WTC11 (cell line): ENCODE data around the gene SIPA1L3.

ENCODE experiments used
- CTCF ChIP-seq: fragments of 200-600 bp; IDR thresholded peaks from 2 replicates; pipeline ENCODE4 v1.8.0; 2022; ENCODE audit warnings: antibody characterized with exemption
- FOXJ3 ChIP-seq: sonication (generic); formaldehyde crosslinking; IDR thresholded peaks from 2 replicates; pipeline ENCODE4 v1.9.0; 2021; ENCODE audit warnings: missing genetic modification reagents, mild to moderate bottlenecking, borderline replicate concordance
- FOXP4 ChIP-seq: sonication (generic); formaldehyde crosslinking; IDR thresholded peaks from 2 replicates; pipeline ENCODE4 v1.8.0; 2022; ENCODE audit warnings: mild to moderate bottlenecking, missing genetic modification reagents
- NFYB ChIP-seq: sonication (generic); formaldehyde crosslinking; conservative IDR thresholded peaks from 2 replicates; pipeline ENCODE4 v1.8.0; 2022; ENCODE audit warnings: low read depth, missing genetic modification reagents
- SMAD3 ChIP-seq: sonication (generic); formaldehyde crosslinking; IDR thresholded peaks from 2 replicates; pipeline ENCODE4 v1.8.0; 2022; ENCODE audit warnings: missing genetic modification reagents, mild to moderate bottlenecking, borderline replicate concordance
- SMAD4 ChIP-seq: sonication (generic); formaldehyde crosslinking; IDR thresholded peaks from 2 replicates; pipeline ENCODE4 v1.8.0; 2022; ENCODE audit warnings: mild to moderate bottlenecking, missing genetic modification reagents
- SP1 ChIP-seq: sonication (generic); formaldehyde crosslinking; conservative IDR thresholded peaks from 2 replicates; pipeline ENCODE4 v1.8.1; 2022; ENCODE audit warnings: missing genetic modification reagents
- TEAD4 ChIP-seq: sonication (generic); formaldehyde crosslinking; IDR thresholded peaks from 2 replicates; pipeline ENCODE4 v1.8.0; 2022; ENCODE audit warnings: mild to moderate bottlenecking, missing genetic modification reagents
- TF ChIP-seq, protein P1 (sequence below): sonication (generic); formaldehyde crosslinking; IDR thresholded peaks from 2 replicates; pipeline ENCODE4 v1.8.1; 2023; ENCODE audit warnings: mild to moderate bottlenecking, missing genetic modification reagents, moderate library complexity
- TF ChIP-seq, protein P2 (sequence below): sonication (generic); formaldehyde crosslinking; IDR thresholded peaks from 2 replicates; pipeline ENCODE4 v1.8.0; 2022; ENCODE audit warnings: mild to moderate bottlenecking, missing genetic modification reagents
- TF ChIP-seq, protein P3 (sequence below): sonication (generic); formaldehyde crosslinking; IDR thresholded peaks from 2 replicates; pipeline ENCODE4 v1.8.1; 2023; ENCODE audit warnings: mild to moderate bottlenecking, missing genetic modification reagents, borderline replicate concordance

DNA sequence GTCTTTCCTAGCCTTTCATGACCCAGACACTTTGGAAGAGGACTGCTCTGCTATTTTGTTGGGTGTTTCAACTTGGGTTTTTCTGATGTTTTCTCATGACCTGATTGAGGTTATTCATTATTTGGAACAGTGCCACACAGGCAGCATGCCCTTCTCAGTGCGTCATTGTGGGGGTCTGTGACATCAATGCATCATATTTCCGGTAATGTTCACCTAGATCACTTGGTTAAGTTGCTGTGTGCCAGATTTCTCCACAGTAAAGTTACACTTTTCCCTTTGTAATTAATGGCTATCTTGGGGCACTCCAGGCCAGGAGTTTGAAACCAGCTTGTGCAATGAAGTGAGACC is 124.4 kb downstream of the SIPA1L3 start:
- TF ChIP-seq SMAD4 (CRISPR knock-in tag) (no peak), SMAD3 (CRISPR knock-in tag) (no peak), SP1 (CRISPR knock-in tag) (no peak), CTCF (no peak), FOXP4 (no peak), FOXJ3 (no peak), TEAD4 (no peak), NFYB (CRISPR knock-in tag) (no peak)
- TF ChIP-seq, protein P1, sequence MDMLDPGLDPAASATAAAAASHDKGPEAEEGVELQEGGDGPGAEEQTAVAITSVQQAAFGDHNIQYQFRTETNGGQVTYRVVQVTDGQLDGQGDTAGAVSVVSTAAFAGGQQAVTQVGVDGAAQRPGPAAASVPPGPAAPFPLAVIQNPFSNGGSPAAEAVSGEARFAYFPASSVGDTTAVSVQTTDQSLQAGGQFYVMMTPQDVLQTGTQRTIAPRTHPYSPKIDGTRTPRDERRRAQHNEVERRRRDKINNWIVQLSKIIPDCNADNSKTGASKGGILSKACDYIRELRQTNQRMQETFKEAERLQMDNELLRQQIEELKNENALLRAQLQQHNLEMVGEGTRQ = no peak
- TF ChIP-seq, protein P2, sequence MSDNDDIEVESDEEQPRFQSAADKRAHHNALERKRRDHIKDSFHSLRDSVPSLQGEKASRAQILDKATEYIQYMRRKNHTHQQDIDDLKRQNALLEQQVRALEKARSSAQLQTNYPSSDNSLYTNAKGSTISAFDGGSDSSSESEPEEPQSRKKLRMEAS = no peak
- TF ChIP-seq, protein P3, sequence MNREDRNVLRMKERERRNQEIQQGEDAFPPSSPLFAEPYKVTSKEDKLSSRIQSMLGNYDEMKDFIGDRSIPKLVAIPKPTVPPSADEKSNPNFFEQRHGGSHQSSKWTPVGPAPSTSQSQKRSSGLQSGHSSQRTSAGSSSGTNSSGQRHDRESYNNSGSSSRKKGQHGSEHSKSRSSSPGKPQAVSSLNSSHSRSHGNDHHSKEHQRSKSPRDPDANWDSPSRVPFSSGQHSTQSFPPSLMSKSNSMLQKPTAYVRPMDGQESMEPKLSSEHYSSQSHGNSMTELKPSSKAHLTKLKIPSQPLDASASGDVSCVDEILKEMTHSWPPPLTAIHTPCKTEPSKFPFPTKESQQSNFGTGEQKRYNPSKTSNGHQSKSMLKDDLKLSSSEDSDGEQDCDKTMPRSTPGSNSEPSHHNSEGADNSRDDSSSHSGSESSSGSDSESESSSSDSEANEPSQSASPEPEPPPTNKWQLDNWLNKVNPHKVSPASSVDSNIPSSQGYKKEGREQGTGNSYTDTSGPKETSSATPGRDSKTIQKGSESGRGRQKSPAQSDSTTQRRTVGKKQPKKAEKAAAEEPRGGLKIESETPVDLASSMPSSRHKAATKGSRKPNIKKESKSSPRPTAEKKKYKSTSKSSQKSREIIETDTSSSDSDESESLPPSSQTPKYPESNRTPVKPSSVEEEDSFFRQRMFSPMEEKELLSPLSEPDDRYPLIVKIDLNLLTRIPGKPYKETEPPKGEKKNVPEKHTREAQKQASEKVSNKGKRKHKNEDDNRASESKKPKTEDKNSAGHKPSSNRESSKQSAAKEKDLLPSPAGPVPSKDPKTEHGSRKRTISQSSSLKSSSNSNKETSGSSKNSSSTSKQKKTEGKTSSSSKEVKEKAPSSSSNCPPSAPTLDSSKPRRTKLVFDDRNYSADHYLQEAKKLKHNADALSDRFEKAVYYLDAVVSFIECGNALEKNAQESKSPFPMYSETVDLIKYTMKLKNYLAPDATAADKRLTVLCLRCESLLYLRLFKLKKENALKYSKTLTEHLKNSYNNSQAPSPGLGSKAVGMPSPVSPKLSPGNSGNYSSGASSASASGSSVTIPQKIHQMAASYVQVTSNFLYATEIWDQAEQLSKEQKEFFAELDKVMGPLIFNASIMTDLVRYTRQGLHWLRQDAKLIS (CRISPR knock-in tag) = no peak
